Lung (tissue), 12 donors: ENCODE results near the gene IPPK. TPM values are rescaled to one million over a fixed set of nuclear protein-coding genes. Genes with fewer than 3 reads are reported as not detected.
A peak's percentile ranks its signal among the peaks of the same experiment; 100 is the strongest.

ENCODE experiments used
- ATAC-seq: fragments of 200-7000 bp; cut with Tn5 transposase; one replicate; pipeline ENCODE4 v1.9.1; 2020; ENCODE audit warnings: moderate number of reproducible peaks; ENCODE audit not compliant: insufficient read depth, low FRiP score
- DNase-seq, 3 donors: peaks; one replicate each; pipeline ENCODE4 v3.0.0-alpha.2; 2013 to 2017
- H3K27ac ChIP-seq, 2 donors: one replicate each; pipeline ENCODE4 v1.5.1; 2013; ENCODE audit warnings: mild to moderate bottlenecking in 2 of 2, moderate library complexity in 2 of 2, control low read depth in 1 of 2, inconsistent platforms in 1 of 2, low read depth in 1 of 2, low read length in 1 of 2
- H3K27me3 ChIP-seq, 3 donors: one replicate each; pipeline ENCODE4 v1.5.1; 2013; ENCODE audit warnings: low read length in 2 of 3; ENCODE audit not compliant: control insufficient read depth in 3 of 3, insufficient read depth in 3 of 3
- H3K36me3 ChIP-seq, 4 donors: one replicate each; pipeline ENCODE4 v1.5.1; 2013; ENCODE audit warnings: low read length in 4 of 4, mild to moderate bottlenecking in 1 of 4, moderate library complexity in 1 of 4; ENCODE audit not compliant: control insufficient read depth in 4 of 4, insufficient read depth in 4 of 4
- H3K4me1 ChIP-seq, 5 donors: one replicate each; pipeline ENCODE4 v1.5.1; 2013; ENCODE audit warnings: low read length in 5 of 5, mild to moderate bottlenecking in 2 of 5, moderate library complexity in 1 of 5; ENCODE audit not compliant: control insufficient read depth in 5 of 5, insufficient read depth in 5 of 5
- H3K4me3 ChIP-seq: one replicate; pipeline ENCODE4 v1.5.1; 2013; ENCODE audit warnings: mild to moderate bottlenecking, control low read depth, moderate library complexity
- H3K9ac ChIP-seq, 2 donors: one replicate each; pipeline ENCODE4 v1.5.1; 2013; ENCODE audit warnings: low read length in 2 of 2, control low read depth in 1 of 2; ENCODE audit not compliant: insufficient read depth in 1 of 2
- H3K9me3 ChIP-seq, 4 donors: one replicate each; pipeline ENCODE4 v1.5.1; 2013; ENCODE audit warnings: low read length in 3 of 4, mild to moderate bottlenecking in 1 of 4, moderate library complexity in 1 of 4; ENCODE audit not compliant: control insufficient read depth in 4 of 4, insufficient read depth in 3 of 4
- CTCF ChIP-seq: IDR thresholded peaks from 2 replicates; pipeline ENCODE4 v1.5.1; 2012; ENCODE audit warnings: mild to moderate bottlenecking; ENCODE audit errors: control extremely low read depth, extremely low read depth
- WGBS, 2 donors: extraction: QIAGEN DNeasy Blood & Tissue Kit; methylation state at CpG; one replicate each; pipeline ENCODE4 v1.1.7; 2013; 5-methylcytosine and 5-hydroxymethylcytosine counted together
- polyA plus RNA-seq, 2 donors: library from polyadenylated mRNA; stranded (reverse); fragments of 200-250 nt; gene quantifications; one replicate each; pipeline ENCODE4 v1.2.1, GENCODE V29; 2013
- total RNA-seq, 2 donors: library from RNA; depleted of rRNA in 1 of 2; stranded (reverse); fragments of >200 nt in 1 of 2; gene quantifications; one replicate each; pipeline ENCODE4 v1.2.1, GENCODE V29; 2014 to 2021
- donor health status: control.
- donor health status: control.
- donor health status: Bipolar disorder and iron deficiency.
- donor health status: healthy.
- donor health status: DM: yes; HTN: yes; CAD: no.

IPPK gene
- total and polyA plus RNA-seq, 4 donors = 6.0 to 9.6 (median 6.8) TPM

GRCh38 chr9:92714787-92715487 lies 45.0 kb upstream of the IPPK start:
- H3K36me3 ChIP-seq = peaks cover 5 to 74% (median 46%) of the 10 kb centered on the region in 4 donors
- no peak for ATAC-seq
- H3K4me3 ChIP-seq = no peak overlapping the region
- no peak for TF ChIP-seq CTCF
- no peak overlapping the region for H3K9ac ChIP-seq
- H3K9me3 ChIP-seq = peaks cover 0 to 2% (median 0%) of the 10 kb centered on the region in 4 donors
- H3K4me1 ChIP-seq = peaks cover 0 to 2% (median 0%) of the 10 kb centered on the region in 5 donors
- 96 to 97% methylated on average over 34 of the region's 34 CpGs for WGBS, 2 donors
- no peaks in the 10 kb centered on the region for H3K27me3 ChIP-seq
- no peak overlapping the region for H3K27ac ChIP-seq
- DNase-seq = peak in 1 of 3 donors; percentile 8

- 96 to 97% methylated on average over 3 of the region's 3 CpGs for WGBS, 2 donors
- no peak for DNase-seq
- no peak for TF ChIP-seq CTCF
- H3K27me3 ChIP-seq = no peaks in the 10 kb centered on the region
- H3K4me1 ChIP-seq = peaks cover 0 to 2% (median 0%) of the 10 kb centered on the region in 5 donors
- no peak overlapping the region for H3K9ac ChIP-seq
- peaks cover 0 to 69% (median 39%) of the 10 kb centered on the region in 4 donors for H3K36me3 ChIP-seq
- no peak overlapping the region for H3K27ac ChIP-seq
- ATAC-seq = no peak
- no peak overlapping the region for H3K4me3 ChIP-seq
- peaks cover 0 to 2% (median 0%) of the 10 kb centered on the region in 4 donors for H3K9me3 ChIP-seq
These were observed 44.1 kb upstream of the IPPK start for GRCh38 chr9:92714016-92714415.

- no peaks in the 10 kb centered on the region for H3K27me3 ChIP-seq
- ATAC-seq = no peak
- peaks cover 0 to 2% (median 0%) of the 10 kb centered on the region in 5 donors for H3K4me1 ChIP-seq
- DNase-seq = peak in 1 of 3 donors; percentile 10
- no peak overlapping the region for H3K9ac ChIP-seq
- H3K27ac ChIP-seq = no peak overlapping the region
- no peak for TF ChIP-seq CTCF
- peaks cover 0 to 2% (median 0%) of the 10 kb centered on the region in 4 donors for H3K9me3 ChIP-seq
- H3K4me3 ChIP-seq = no peak overlapping the region
- peaks cover 0 to 65% (median 37%) of the 10 kb centered on the region in 4 donors for H3K36me3 ChIP-seq
- 87 to 90% methylated on average over 15 of the region's 15 CpGs for WGBS, 2 donors
These were observed 43.6 kb upstream of the IPPK start for GRCh38 chr9:92713528-92713927.
